Prostate gland (tissue), 2 donors: ENCODE data around the gene PPL. TPM values are rescaled to one million over a fixed set of nuclear protein-coding genes. Genes with fewer than 3 reads are reported as not detected.

Source experiments
- DNase-seq: peaks from one replicate; pipeline ENCODE4 v3.0.0-alpha.2; 2019; ENCODE audit warnings: low spot score
- H3K27ac ChIP-seq, 2 donors: fragments of 200-600 bp; sonication (generic); 2 replicates each; pipeline ENCODE4 v1.5.1; 2017 to 2019
- H3K27me3 ChIP-seq: fragments of 200-600 bp; sonication (generic); replicated peaks from 2 replicates; pipeline ENCODE4 v1.5.1; 2019; ENCODE audit not compliant: insufficient read depth
- H3K36me3 ChIP-seq, 2 donors: fragments of 200-600 bp; sonication (generic); 1 replicate in 1 of 2; 2 replicates in 1 of 2; pipeline versions ENCODE4 v1.5.1 to v1.8.1; 2017 to 2019
- H3K4me1 ChIP-seq: fragments of 200-600 bp; sonication (generic); replicated peaks from 2 replicates; pipeline ENCODE4 v1.5.1; 2019
- H3K4me3 ChIP-seq, 2 donors: fragments of 200-600 bp; sonication (generic); 2 replicates each; pipeline ENCODE4 v1.5.1; 2017 to 2019
- H3K9me3 ChIP-seq: fragments of 200-600 bp; sonication (generic); 2 replicates; pipeline ENCODE4 v1.5.1; 2017
- CTCF ChIP-seq, 4 experiments: fragments of 200-600 bp in 2 of 4; fragments of 450-650 bp in 2 of 4; sonication (generic) in 2 of 4; IDR thresholded peaks; 1 replicate in 3 of 4; 2 replicates in 1 of 4; pipeline ENCODE4 v1.5.1; 2016 to 2019; ENCODE audit warnings: antibody characterized with exemption in 4 of 4, mild to moderate bottlenecking in 2 of 4, moderate library complexity in 2 of 4
- POLR2A ChIP-seq: fragments of 450-650 bp; IDR thresholded peaks from one replicate; pipeline ENCODE4 v1.6.1; 2016; ENCODE audit warnings: antibody characterized with exemption, mild to moderate bottlenecking
- POLR2AphosphoS5 ChIP-seq: sonication (generic); formaldehyde crosslinking; IDR thresholded peaks from one replicate; pipeline ENCODE4 v1.6.1; 2017; ENCODE audit warnings: antibody characterized with exemption
- WGBS: methylation state at CpG from one replicate; pipeline ENCODE4 v1.1.5; 2018; 5-methylcytosine and 5-hydroxymethylcytosine counted together
- intact Hi-C: fragments of 100-400 bp; cut with DNase I; formaldehyde crosslinking; loops from one replicate; pipeline ENCODE4 v1.14.2; 2022
- total RNA-seq, 2 donors: library from RNA; depleted of rRNA; stranded (reverse); fragments of >200 nt; gene quantifications; one replicate each; pipeline ENCODE4 v1.1.0, GENCODE V29; 2016

The PPL gene
- total RNA-seq, 2 donors from 2014 or later, result 39.4 to 64.3 TPM

GRCh38 chr16:4833584-4833983 lies 103.4 kb downstream of the PPL start:
- Histone ChIP-seq H3K4me1 (peaks cover 7% of the 10 kb centered on the region), H3K27me3 (no peaks in the 10 kb centered on the region), H3K27ac (no peak overlapping the region), H3K36me3 (peaks cover 5 to 8% of the 10 kb centered on the region in 2 donors), H3K4me3 (no peak overlapping the region), H3K9me3 (no peaks in the 10 kb centered on the region)
- DNase-seq, result no peak
- intact Hi-C loops, result no loop called here
- WGBS, result 80% methylated on average over 1 of the region's 1 CpG
- no peak for TF ChIP-seq POLR2AphosphoS5
- TF ChIP-seq CTCF (IDR thresholded peaks at IDR 0.05), result no peak
- no peak for TF ChIP-seq POLR2A

GRCh38 chr16:4832698-4833343 lies 104.1 kb downstream of the PPL start:
- Histone ChIP-seq H3K27ac (no peak overlapping the region), H3K9me3 (no peaks in the 10 kb centered on the region), H3K4me1 (peaks cover 7% of the 10 kb centered on the region), H3K36me3 (peaks cover 0 to 8% of the 10 kb centered on the region in 2 donors), H3K4me3 (no peak overlapping the region), H3K27me3 (no peaks in the 10 kb centered on the region)
- WGBS, result 71% methylated on average over 6 of the region's 6 CpGs
- no peak for DNase-seq
- no peak for TF ChIP-seq POLR2A
- no peak for TF ChIP-seq POLR2AphosphoS5
- no peak for TF ChIP-seq CTCF (IDR thresholded peaks at IDR 0.05)
- intact Hi-C loops, result no loop called here

Other genes starting within 250 kb of the PPL start
- 10 to 100 TPM; 57.4 to 75.3 TPM for gene NUDT16L1, start 243.6 kb downstream of the PPL start, total RNA-seq
- 10 to 100 TPM; 19.1 to 42.9 TPM for gene ANKS3, start 202.9 kb downstream of the PPL start, total RNA-seq
- 10 to 100 TPM in 1 of 2 donors, 1 to 10 TPM in 1; 7.1 to 21.9 TPM for gene DNAAF8, start 202.6 kb downstream of the PPL start, total RNA-seq
- 10 to 100 TPM; 29.2 to 33.8 TPM for gene ZNF500, start 170.0 kb downstream of the PPL start, total RNA-seq
- 10 to 100 TPM in 1 of 2 donors, not detected in 1; 10.8 TPM for gene SEPTIN12, start 148.8 kb downstream of the PPL start, total RNA-seq
- gene SMIM22, start 141.8 kb downstream of the PPL start, total RNA-seq, result 10 to 100 TPM in 1 of 2 donors, 1 to 10 TPM in 1; 5.6 to 29.0 TPM
- gene ROGDI, start 134.5 kb downstream of the PPL start, total RNA-seq, result 10 to 100 TPM; 37.5 to 46.9 TPM
- gene GLYR1, start 89.9 kb downstream of the PPL start, total RNA-seq, result 10 to 100 TPM; 57.4 to 60.8 TPM
- 10 to 100 TPM; 28.2 to 56.9 TPM for gene UBN1, start 89.7 kb downstream of the PPL start, total RNA-seq
- gene SEC14L5, start 21.2 kb upstream of the PPL start, total RNA-seq, result under 1 TPM; 0.74 to 0.77 TPM
- gene NAGPA, start 96.8 kb upstream of the PPL start, total RNA-seq, result 10 to 100 TPM; 29.1 to 32.3 TPM
- gene C16orf89, start 128.8 kb upstream of the PPL start, total RNA-seq, result 10 to 100 TPM in 1 of 2 donors, 1 to 10 TPM in 1; 6.6 to 29.4 TPM
- gene ALG1, start 134.7 kb upstream of the PPL start, total RNA-seq, result 10 to 100 TPM; 35.1 to 37.7 TPM
- gene EEF2KMT, start 160.6 kb upstream of the PPL start, total RNA-seq, result 10 to 100 TPM; 10.1 to 10.8 TPM